Small intestine (tissue), 7 donors: ENCODE data around the gene VPS9D1. TPM values are rescaled to one million over a fixed set of nuclear protein-coding genes. Genes with fewer than 3 reads are reported as not detected.

Experiments used
- DNase-seq, 2 donors: peaks; one replicate each; pipeline versions ENCODE4 v3.0.0 to v3.0.0-alpha.2; 2013
- FAIRE-seq: peaks from 2 replicates; lab custom pipeline; 2012; peaks lifted over from hg19 to GRCh38; lab: Jason Lieb, UNC
- H3K27ac ChIP-seq, 3 donors: one replicate each; pipeline ENCODE4 v1.5.1; 2013; ENCODE audit warnings: low read length in 2 of 3, mild to moderate bottlenecking in 2 of 3, control low read depth in 1 of 3, inconsistent platforms in 1 of 3, low read depth in 1 of 3, moderate library complexity in 1 of 3
- H3K27me3 ChIP-seq, 3 donors: one replicate each; pipeline ENCODE4 v1.6.1; 2013; ENCODE audit warnings: low read length in 3 of 3, inconsistent platforms in 1 of 3; ENCODE audit not compliant: control insufficient read depth in 3 of 3, insufficient read depth in 3 of 3
- H3K36me3 ChIP-seq, 3 donors: one replicate each; pipeline ENCODE4 v1.6.1; 2013; ENCODE audit warnings: low read length in 3 of 3, inconsistent platforms in 1 of 3, low read depth in 1 of 3, mild to moderate bottlenecking in 1 of 3, moderate library complexity in 1 of 3; ENCODE audit not compliant: control insufficient read depth in 3 of 3, insufficient read depth in 2 of 3
- H3K4me1 ChIP-seq, 3 donors: one replicate each; pipeline ENCODE4 v1.6.1; 2013; ENCODE audit warnings: low read length in 2 of 3, inconsistent platforms in 1 of 3, low read depth in 1 of 3, mild to moderate bottlenecking in 1 of 3, moderate library complexity in 1 of 3; ENCODE audit not compliant: control insufficient read depth in 3 of 3, insufficient read depth in 2 of 3
- H3K4me3 ChIP-seq, 3 donors: one replicate each; pipeline ENCODE4 v1.5.1; 2013; ENCODE audit warnings: low read length in 3 of 3, control low read depth in 1 of 3, inconsistent platforms in 1 of 3, low read depth in 1 of 3, mild to moderate bottlenecking in 1 of 3, moderate library complexity in 1 of 3
- H3K9me3 ChIP-seq, 2 donors: one replicate each; pipeline ENCODE4 v1.6.1; 2013; ENCODE audit warnings: low read depth in 1 of 2, low read length in 1 of 2; ENCODE audit not compliant: control insufficient read depth in 2 of 2, insufficient read depth in 1 of 2
- WGBS, 3 donors: extraction: QIAGEN DNeasy Blood & Tissue Kit; methylation state at CpG; one replicate each; pipeline ENCODE4 v1.1.7; 2013; 5-methylcytosine and 5-hydroxymethylcytosine counted together
- polyA plus RNA-seq, 4 donors: library from polyadenylated mRNA; stranded (reverse) in 3 of 4; unstranded in 1 of 4; fragments of 200-250 nt in 3 of 4; fragments of 120-200 nt in 1 of 4; gene quantifications; one replicate each; pipeline versions ENCODE4 v1.2.1 to v1.2.3, GENCODE V29; 2013
- donor health status: healthy with polysubstance abuse.
- donor health status: control.
- donor health status: control.
- donor health status: Bipolar disorder and iron deficiency.
- donor health status: healthy.

Gene VPS9D1
- polyA plus RNA-seq, 4 donors: 12.3 to 48.5 (median 28.8) TPM

DNA sequence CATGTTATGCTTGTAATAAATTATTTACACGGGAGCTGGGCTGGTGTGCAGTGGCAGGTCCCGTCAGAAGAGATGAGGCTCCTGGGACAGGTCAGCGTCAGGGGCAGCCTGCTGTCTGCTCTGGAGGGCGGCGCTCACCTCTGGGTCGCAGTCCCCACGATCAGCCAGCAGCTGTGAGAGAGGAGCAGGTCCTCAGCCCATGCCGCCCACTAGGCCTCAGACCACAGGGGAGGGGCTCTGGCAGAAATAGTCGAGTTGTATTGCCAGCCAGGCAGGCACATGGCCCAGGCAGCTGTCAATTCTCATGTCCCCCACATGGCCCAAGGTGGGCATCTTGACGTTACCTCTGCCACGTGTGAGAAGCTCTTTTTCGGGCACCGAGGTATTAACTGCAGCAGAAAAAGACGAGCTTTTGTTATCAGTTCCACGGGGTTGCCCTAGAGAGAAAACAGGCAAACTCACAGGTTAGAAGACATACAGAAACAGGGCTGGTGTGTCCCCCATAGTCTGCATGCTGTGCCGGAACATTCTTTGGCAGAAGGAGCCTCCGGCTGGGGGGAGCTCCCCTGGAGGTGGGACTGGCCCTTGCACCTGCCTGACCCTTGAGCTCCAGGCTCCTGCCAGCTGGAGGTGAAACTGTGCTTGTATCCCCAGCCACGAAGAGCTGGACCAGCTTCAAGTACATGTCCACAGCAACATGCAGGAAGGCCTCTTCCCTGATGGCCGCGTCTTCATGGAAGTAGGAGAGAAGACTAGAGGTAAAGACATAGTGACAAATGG lies 18.0 kb upstream of the VPS9D1 start:
- Histone ChIP-seq H3K27me3 (no peaks in the 10 kb centered on the region), H3K27ac (no peak overlapping the region), H3K4me1 (no peaks in the 10 kb centered on the region), H3K9me3 (no peaks in the 10 kb centered on the region), H3K36me3 (peaks cover 19 to 95% (median 30%) of the 10 kb centered on the region in 3 donors), H3K4me3 (no peak overlapping the region)
- WGBS, 3 donors: 69 to 81% (median 71%) methylated on average over 20 of the region's 20 CpGs
- FAIRE-seq (no peak), DNase-seq (no peak)

DNA sequence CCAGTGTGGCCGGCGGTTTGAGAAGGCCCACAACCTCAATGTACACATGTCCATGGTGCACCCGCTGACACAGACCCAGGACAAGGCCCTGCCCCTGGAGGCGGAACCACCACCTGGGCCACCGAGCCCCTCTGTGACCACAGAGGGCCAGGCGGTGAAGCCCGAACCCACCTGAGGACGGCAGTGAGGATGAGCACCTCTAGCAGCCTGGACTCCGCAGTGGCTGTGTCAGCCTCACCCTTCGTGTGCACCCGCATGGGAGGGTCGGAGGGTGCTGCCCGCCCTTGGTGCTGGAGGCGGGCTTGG lies 17.3 kb upstream of the VPS9D1 start:
- FAIRE-seq: no peak
- WGBS, 3 donors: 88 to 95% (median 90%) methylated on average over 14 of the region's 14 CpGs
- Histone ChIP-seq H3K4me1 (no peaks in the 10 kb centered on the region), H3K9me3 (no peaks in the 10 kb centered on the region), H3K27ac (no peak overlapping the region), H3K4me3 (no peak overlapping the region), H3K36me3 (peaks cover 19 to 97% (median 32%) of the 10 kb centered on the region in 3 donors), H3K27me3 (no peaks in the 10 kb centered on the region)
- no peak for DNase-seq

DNA sequence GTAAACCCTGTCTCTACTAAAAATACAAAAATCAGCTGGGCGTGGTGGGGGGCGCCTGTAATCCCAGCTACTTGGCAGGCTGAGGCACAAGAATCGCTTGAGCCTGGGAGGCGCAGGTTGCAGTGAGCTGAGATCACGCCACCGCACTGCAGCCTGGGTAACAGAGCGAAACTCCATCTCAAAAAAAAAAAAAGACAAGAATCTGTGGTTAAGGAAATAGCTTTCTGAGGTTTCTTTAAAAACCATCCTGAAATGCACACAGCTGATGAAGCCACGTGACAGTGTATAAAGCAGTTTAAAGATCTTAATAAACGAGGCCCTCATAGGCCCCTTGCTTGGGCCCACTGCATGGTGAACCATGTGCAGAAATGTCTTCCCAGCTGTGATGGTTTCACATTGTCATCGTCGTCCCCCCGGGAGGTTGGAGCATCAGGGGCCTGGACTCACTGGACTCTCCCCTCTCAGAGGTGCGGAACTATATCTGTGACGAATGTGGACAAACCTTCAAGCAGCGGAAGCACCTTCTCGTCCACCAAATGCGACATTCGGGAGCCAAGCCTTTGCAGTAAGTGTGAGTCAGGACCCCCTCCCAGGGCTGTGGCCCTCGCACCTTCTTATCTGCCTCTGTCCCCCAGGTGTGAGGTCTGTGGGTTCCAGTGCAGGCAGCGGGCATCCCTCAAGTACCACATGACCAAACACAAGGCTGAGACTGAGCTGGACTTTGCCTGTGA lies 16.8 kb upstream of the VPS9D1 start:
- Histone ChIP-seq H3K4me3 (no peak overlapping the region), H3K9me3 (no peaks in the 10 kb centered on the region), H3K36me3 (peaks cover 22 to 98% (median 33%) of the 10 kb centered on the region in 3 donors), H3K4me1 (no peaks in the 10 kb centered on the region), H3K27ac (no peak overlapping the region), H3K27me3 (no peaks in the 10 kb centered on the region)
- FAIRE-seq (no peak), DNase-seq (peak in 1 of 2 donors; percentile 36)
- 78 to 90% (median 84%) methylated on average over 20 of the region's 20 CpGs for WGBS, 3 donors

DNA sequence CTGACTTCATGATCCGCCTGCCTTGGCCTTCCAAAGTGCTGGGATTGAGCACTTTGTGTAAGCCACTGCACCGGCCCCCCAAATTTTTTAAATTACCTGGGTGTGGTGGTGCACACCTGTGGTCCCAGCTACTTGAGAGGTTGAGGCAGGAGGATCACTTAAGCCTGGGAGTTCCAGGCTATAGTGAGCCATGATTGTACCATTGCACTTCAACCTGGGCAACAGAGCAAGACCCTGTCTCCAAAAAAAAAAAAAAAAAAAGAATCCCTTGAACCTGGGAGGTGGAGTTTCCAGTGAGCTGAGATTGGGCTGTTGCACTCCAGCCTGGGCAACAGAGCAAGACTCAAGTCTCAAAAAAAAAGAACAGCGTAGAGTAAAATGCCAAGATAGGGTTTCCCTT lies 15.9 kb upstream of the VPS9D1 start:
- Histone ChIP-seq H3K9me3 (no peaks in the 10 kb centered on the region), H3K4me3 (no peak overlapping the region), H3K36me3 (peaks cover 22 to 98% (median 39%) of the 10 kb centered on the region in 3 donors), H3K27me3 (no peaks in the 10 kb centered on the region), H3K4me1 (no peaks in the 10 kb centered on the region), H3K27ac (no peak overlapping the region)
- WGBS, 3 donors: 97 to 100% (median 98%) methylated on average over 2 to 3 of the region's 3 CpGs
- FAIRE-seq: no peak
- DNase-seq: no peak

DNA sequence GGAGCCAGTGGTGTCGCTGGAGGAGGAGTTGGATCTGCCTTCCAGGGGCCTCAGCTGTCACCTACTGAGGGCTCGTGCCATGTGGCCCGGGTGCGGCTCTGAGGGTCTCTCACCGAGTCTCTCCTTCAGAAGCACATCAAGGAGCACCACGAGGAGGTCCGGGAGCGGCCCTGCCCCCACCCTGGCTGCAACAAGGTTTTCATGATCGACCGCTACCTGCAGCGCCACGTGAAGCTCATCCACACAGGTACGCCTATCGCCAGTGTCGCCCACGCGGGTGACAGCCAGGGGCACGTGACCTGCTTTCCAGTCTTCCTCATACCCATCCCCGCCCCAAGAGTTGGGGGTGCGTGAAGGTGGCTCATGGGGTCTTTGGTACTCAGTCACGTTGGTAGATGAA lies 13.1 kb upstream of the VPS9D1 start:
- H3K9me3 ChIP-seq: no peaks in the 10 kb centered on the region
- no peak for DNase-seq
- 92 to 93% (median 92%) methylated on average over 21 of the region's 21 CpGs for WGBS, 3 donors
- H3K27ac ChIP-seq: no peak overlapping the region
- no peaks in the 10 kb centered on the region for H3K27me3 ChIP-seq
- peaks cover 21 to 100% (median 45%) of the 10 kb centered on the region in 3 donors for H3K36me3 ChIP-seq
- H3K4me1 ChIP-seq: no peaks in the 10 kb centered on the region
- no peak overlapping the region for H3K4me3 ChIP-seq
- FAIRE-seq: no peak

DNA sequence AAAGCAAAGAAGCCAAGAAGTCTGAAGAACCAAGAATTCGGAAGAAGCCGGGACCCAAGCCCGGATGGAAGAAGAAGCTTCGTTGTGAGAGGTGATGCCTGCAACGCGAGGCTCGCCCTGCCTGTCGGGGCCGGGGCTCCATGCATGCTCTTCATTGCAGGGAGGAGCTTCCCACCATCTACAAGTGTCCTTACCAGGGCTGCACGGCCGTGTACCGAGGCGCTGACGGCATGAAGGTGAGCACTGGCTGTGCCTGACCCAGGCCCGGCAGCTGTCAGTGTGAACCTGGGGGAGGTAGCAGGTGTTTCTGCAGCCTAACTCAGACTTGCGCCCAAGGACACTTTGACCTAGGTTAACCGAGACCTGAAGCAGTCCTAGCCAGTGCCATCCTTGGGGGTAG lies 12.6 kb upstream of the VPS9D1 start:
- H3K27ac ChIP-seq: no peak overlapping the region
- no peak for FAIRE-seq
- 86 to 89% (median 88%) methylated on average over 17 of the region's 17 CpGs for WGBS, 3 donors
- peaks cover 18 to 100% (median 42%) of the 10 kb centered on the region in 3 donors for H3K36me3 ChIP-seq
- no peak for DNase-seq
- H3K9me3 ChIP-seq: no peaks in the 10 kb centered on the region
- H3K4me1 ChIP-seq: no peaks in the 10 kb centered on the region
- no peak overlapping the region for H3K4me3 ChIP-seq
- H3K27me3 ChIP-seq: no peaks in the 10 kb centered on the region

DNA sequence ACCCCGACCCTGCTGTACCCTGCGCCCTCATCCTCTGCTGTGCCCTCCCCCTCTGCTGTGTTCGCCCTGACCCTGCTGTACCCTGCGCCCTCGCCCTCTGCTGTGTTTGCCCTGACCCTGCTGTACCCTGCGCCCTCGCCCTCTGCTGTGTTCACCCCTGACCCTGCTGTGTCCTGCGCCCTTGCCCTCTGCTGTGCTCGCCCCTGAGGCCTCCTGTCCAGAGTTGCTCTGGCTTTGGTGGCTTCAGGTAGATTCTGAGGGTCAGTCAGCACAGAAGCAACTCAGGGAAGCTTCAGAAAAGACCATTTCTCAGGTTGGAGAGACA lies 12.2 kb upstream of the VPS9D1 start:
- no peaks in the 10 kb centered on the region for H3K27me3 ChIP-seq
- no peaks in the 10 kb centered on the region for H3K4me1 ChIP-seq
- DNase-seq (no peak), FAIRE-seq (no peak)
- H3K27ac ChIP-seq: no peak overlapping the region
- no peak overlapping the region for H3K4me3 ChIP-seq
- peaks cover 18 to 100% (median 44%) of the 10 kb centered on the region in 3 donors for H3K36me3 ChIP-seq
- no peaks in the 10 kb centered on the region for H3K9me3 ChIP-seq
- 90 to 94% (median 92%) methylated on average over 9 of the region's 9 CpGs for WGBS, 3 donors

DNA sequence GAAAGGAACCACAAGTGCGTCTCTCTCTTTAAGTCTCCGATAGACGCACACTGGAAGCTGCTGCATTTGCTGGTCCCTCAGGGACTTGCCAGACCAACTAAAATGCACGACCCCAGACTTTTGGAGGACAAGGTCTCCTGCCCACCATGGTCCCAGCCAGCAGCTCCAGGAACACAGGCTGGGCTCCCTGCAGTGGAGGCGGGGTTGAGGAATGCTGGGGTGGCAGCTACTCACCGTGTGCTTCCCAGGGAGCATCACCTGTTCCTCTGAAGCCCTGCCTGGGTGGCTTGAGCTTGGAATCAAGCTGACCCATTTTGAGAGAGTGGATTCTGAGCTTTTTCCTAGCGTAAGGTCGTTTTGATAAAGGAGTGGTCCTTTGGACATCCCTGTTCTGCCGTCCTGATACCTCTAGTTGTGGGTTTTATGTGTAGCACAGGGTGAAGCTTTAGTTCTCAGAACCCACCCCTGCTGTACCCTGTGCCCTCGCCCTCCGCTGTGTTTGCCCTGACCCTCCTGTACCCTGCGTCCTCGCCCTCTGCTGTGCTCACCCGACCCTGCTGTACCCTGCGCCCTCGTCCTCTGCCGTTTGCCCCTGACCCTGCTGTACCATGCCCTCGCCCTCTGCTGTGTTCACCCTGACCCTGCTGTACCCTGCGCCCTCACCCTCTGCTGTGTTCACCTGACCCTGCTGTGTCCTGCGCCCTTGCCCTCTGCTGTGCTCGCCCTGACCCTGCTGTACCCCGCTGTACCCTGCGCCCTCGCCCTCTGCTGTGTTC lies 11.6 kb upstream of the VPS9D1 start:
- H3K36me3 ChIP-seq: peaks cover 20 to 100% (median 43%) of the 10 kb centered on the region in 3 donors
- no peaks in the 10 kb centered on the region for H3K4me1 ChIP-seq
- no peak overlapping the region for H3K4me3 ChIP-seq
- no peak for DNase-seq
- no peaks in the 10 kb centered on the region for H3K9me3 ChIP-seq
- no peak overlapping the region for H3K27ac ChIP-seq
- H3K27me3 ChIP-seq: no peaks in the 10 kb centered on the region
- no peak for FAIRE-seq
- 76 to 87% (median 82%) methylated on average over 19 to 24 of the region's 24 CpGs for WGBS, 3 donors
